HPDE6-E6E7 (cell line): ENCODE data around the gene CORO1C.

ENCODE experiments used
- DNase-seq: peaks from one replicate; pipeline ENCODE4 v3.0.0; 2011; ENCODE audit warnings: missing footprints; ENCODE audit errors: extremely low spot score

Gene CORO1C

DNA sequence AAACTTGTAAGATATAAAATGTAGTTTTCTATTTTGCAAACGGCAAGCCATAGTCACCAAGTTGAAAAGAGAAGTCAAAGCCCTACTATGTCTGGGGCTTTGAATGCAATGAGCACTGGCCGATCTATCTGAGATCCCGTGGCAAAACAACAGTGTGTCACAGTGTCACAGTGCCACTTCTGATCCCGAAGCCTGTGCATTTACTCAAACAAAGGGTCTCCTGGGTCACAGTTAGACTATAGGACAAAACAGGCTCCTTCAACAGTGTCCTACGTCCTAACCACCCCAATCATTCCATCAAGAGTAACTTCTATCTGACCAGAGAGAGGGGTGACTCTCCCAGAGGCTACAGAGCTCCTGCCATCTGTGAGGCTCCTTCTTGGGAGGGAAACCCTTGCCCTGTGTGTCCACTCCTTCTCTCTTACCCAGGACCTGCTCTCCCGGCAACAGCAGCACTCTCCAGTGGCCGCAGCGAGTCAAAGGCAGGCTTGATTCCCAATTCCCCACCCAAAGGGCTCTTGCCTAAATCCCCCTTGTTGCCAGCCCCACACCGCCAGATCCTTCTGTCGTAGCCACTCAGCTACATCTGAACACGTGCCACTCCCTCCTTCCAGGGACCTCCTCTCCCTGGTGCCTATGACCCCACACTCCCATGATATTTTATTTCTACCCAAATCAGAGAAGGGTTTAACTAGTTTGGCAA lies 83.6 kb downstream of the CORO1C start:
- no peak for DNase-seq

DNA sequence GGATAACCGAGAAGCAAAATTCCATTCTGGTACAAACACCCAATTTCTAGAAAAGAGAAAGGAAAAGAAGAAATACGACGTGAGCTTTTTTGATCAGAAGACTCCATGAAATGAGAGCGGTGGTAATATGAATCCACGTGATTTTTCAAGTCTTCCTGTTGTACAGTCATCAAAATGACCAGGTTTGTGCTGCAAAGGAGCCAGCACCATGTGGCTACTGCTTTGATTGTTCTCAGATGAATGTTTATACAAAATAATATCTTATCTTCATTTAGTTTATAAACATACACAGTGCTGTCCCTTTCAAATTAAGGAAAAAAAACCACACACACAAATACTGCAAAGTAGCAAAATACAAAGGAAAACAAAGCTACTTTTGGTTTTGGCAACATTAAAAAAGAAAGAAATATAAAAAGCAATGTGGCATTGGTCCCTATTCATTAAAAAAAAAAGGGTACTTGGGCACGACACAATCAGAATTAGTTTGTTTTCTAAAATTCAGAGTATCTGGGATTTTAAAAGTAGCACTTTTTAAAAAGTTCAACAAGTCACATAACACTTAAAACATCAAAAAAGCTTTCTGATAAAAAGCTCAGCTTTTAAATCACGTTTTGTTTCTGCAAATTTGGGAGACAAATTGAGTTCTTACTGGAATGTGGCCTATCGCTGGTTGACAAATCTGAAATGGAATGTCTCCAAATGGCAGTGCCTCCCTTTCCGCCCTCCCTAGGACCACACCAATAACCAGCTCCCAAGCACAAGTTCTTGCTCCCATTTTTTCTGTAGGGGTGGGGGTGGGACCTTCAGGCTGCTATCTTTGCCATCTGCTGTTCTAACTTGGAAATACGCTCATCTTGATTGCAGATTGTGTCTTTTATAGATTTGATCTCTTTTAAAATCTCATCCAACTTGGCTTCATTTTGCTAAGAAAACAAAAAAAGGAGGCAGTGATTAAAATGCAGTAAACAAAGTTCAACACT lies 84.4 kb downstream of the CORO1C start:
- DNase-seq: no peak

DNA sequence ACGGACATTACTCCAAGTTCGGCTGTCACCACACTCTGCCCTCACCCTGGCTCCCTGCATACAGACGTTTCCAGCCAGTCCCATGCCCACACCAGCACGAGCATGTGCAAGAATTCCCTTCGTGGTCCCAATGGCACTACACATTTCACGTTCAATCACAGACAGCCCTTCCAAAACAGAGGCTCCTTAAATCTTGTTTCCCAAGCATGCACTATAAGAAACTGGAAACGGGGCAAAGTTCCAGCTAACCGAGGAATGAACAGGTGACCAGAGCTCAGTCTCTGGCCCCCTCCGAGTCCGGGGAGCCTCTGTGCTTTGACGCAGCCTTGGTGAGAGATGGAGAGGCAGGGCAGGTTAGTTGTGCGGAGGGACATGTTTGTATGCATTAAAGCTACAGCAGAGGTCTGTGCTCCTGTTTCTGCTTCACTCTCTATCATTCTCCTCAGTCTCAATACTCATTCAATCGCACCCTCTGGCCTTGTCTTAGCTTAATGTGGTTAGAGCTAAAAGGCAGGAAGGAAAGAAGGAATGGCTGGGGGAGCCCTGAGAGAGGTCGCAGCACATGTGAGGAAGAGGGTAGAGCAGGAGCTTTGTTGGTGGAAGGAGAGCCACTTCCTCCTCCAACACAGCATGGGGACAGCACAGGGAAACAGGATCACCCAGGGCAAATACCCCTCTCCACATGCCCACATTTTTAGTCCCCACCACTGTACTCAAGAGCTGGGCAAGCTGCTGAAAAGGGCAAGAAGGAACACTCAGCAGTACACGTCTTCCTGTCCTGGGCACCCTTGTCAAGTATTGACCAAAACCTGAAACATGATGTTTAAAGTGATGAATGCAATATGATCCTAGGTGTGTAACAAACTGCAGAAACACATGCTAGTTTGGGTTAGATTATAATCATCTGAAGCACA lies 85.4 kb downstream of the CORO1C start:
- no peak for DNase-seq

DNA sequence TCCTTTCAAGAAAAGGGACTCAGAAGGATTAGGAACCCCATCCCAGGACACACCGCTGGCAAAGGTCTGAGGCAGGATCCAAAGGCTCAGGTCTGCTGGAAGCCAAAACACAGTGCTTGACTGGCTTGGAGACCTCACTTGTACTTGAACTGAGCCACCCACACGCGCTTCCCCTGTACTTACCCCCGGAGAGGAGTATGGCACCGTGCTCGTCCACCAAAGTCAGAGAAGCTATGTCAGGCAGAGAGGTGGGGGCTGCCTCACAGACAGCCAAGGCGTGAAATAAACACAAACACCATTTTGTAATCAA lies 86.6 kb downstream of the CORO1C start:
- no peak for DNase-seq

DNA sequence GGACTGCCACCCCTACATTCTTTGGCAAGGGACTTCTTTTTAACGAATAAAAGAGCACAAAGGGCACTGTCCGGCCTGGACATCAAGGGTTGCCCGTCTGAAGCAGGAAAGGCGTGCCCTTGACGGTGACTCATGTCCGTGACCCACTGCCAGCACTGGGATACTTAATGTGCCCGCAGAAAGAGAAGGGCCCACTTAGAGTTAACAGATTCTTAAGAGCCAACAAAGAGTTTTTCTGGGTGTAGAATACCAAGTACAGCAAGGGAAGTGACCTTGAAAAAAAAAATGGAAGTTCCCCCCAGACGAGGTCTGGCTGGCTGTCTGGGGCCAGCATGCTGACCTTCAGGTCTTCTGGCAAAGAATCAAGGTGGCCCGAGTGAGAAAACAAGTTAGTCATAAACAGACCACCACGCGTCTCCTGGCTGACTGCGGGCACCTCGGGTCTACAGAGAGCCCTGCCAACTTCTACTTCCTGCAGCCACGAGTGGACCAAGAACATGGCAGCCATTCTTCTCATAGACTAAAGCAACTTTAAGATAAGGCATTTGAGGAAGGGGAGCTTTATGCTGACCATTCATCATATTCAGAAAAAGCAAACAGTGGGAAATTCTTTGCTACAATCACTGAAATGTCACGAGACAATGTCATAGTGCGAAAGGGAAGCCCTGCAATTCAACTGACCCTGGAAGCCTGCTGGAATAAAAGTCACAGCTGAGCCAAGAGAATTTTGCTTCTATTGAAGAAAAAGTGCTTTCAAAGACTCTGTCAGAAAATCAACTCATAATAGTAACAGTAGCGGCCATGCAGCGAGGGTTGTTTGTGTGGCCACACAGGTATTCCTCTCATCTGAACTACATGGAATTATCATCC lies 87.1 kb downstream of the CORO1C start:
- DNase-seq: no peak

DNA sequence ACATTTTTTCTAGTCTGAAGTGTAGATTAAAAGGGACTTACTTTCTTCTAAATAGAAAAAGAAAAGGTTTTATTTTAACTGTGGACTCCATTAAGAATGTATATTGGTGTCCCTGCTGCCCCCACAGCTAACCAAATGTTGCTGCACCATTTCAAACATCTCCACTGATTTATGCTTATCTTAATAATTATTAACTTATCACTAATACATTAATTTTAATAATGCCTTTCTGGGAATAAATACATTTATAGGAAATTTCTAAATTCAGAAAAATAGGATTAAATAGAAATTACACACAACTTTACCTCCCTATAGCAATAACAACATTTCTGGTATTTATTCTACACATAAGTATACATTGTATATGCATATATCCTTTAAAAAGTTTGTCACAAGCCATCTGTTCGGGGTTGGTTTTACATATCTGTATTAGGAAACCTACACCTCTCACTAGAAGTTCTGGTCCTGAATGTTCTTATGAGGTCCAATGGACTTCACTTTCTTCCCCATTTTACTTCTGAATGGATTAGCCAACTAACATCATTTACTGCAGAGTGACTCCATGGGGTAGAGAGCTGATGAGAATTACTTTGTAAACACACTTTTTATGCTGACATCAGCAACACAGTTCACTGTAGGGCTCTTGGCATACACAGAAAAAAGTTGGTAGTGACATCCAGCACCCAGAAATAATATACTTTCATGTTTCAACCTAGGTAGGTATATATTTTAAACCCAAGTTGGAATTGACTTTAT lies 88.2 kb downstream of the CORO1C start:
- no peak for DNase-seq

DNA sequence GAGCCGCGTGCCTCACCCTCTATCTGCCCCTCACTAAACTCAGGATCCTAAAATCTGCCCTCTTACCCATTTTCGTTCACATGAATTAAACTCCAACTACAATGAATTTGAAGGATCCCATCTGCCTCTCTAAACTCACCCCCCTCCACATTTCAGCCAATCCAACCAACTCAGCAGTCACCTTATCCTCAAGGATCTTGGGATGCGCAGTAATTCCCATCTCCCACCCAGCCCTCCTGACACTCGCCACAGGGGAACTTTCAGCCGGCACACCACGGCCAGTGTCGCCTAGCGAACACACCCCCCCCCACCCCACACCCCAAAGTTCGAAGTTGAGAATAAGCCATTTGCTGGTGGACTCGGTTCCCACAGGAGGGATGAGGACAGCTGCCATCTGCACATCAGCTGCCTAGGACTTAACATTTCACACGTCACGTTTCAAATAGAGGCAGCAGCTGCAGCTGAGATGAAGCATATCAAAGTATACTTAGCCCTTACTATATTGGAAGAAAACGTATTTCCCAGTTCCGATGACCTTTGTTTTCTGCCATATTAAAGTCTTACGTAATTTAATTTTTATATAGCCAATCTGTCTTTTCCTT lies 88.9 kb downstream of the CORO1C start:
- no peak for DNase-seq

DNA sequence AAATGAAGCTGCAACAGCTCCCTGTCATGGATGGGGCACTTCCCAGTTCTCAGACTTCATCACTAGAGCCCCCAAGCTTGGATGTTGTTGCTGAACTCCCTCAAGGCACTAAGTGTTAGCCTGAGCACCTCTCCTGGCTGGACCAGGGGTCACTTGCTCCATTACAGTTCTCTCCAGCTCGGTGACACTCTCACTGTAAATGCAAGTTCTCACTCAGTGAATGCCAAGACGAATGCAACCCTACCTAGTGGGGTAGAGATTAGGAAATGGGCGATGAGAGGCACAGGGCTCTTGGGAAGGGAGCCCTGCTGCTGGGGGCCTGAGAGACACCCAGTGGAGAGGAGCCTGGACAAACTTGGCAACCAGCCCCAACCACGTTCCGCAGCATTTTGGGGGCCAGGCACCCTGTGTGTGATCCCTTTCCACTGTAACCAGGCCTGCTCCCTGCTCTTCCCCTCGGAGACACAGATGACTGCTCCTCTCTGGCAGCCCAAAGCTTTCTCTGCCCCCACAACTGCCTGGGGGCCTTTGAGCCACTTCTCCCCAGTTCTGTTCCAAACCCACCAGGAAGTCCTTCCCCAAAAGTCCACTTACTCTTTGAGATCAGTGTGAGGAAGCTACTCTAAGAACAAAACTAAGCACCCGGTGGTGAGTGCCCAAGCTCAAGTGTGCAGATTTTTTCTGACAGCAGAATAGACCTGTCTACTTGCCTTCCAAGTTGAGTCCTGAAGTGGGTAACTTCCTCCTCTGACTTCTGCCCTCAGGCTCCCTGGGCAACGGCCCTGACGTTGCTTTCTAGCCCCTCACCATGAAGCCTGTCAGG lies 89.7 kb downstream of the CORO1C start:
- DNase-seq: no peak

DNA sequence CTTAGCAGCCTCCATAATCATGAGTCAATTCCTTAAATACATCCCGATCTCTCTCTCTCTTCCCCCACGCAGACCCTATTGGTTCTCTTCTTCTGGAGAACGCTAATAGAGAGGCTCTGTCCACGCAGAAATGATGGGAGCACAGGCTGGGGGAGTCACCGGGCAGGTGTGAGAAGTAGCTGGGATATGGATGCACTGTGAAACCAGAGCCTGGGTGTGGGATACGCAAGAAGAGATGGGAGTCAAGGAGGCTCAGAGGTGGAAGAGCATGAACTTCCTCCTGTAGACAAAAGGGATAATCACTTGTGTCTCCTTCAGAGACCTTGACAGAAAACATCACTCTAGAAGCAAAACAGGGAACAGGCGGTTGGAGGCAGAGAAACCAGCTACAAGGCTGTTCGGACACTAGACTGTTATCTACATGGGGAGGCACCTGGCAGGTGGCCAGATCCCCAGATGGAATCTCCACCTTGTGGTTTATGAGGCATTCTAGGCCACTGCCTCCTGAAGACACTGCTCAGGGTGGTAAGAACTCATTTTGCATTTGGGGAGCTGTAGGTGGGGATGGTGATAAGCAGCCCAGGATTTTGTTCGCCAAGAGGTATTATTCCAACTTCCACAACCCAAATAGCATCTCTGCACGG lies 90.4 kb downstream of the CORO1C start:
- no peak for DNase-seq

DNA sequence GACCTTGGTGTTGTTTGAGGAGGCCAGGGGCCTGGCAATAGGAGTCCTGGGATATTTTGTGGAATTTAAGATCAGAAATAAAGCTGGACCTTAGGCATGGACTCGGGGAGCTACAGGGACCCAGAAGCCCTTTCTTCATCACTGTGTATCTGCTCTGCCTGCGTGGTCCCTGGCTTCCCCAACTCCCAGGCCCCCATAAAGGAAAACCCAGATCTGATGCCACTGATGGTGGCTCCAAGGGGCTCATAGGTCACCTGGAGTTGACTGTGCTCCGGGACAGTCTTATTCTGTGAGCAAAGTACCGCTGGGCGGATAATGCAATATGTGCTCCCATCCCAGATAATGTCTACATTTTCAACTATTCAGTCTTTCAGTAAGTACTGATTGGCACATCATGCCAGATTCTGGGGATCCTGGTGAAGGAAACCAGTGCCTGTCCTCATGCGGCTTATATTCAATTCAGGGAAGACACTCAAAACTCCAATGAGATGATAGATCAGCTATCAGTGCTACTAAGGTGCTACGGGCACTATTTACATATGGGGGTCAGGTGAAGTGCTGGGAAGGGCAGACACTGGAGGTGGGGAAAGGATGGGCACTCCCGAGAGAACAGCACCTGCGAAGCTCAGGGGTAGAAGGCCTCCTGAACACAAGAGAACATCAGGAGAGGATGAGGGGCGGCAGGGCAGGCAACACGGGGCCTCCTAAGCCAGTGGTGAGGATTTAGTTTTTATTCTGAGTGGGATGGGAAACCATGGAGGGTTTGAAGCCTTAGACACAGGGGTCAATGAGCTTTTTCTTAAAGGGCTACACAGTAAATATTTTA lies 92.1 kb downstream of the CORO1C start:
- no peak for DNase-seq

DNA sequence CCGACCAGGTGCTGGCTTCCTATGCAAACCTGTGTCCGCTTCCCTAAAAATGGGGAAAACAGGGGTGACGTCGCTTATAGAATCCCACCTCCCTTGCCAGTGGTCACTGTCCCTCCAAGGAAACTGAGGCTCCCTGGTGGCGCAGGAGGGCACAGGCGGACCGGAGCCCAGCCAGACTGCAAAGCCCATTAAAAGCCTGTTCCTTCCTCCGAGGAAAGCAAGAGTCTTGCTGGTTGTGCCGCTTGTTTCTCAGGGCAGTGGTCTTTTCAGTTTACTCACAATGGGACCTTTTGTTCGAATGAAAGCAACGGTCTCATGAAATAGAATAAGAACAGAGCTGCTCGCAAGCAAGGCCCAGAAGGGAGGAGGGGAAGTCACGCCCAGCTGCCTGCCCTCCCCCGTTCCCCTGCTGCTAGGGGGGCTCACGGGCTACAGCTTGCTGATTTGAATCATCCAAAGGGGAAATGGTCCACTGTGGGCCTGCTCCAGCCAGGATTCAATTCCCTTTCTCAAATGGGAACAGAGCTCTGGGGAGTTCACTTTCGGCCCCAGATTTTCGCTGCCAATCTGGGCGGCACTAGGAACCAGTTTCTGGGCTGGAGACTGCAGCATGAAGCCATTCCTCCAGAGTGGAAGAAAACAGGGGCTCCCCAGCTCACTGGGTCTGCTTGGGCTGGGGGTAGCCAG lies 93.0 kb downstream of the CORO1C start:
- DNase-seq: no peak

DNA sequence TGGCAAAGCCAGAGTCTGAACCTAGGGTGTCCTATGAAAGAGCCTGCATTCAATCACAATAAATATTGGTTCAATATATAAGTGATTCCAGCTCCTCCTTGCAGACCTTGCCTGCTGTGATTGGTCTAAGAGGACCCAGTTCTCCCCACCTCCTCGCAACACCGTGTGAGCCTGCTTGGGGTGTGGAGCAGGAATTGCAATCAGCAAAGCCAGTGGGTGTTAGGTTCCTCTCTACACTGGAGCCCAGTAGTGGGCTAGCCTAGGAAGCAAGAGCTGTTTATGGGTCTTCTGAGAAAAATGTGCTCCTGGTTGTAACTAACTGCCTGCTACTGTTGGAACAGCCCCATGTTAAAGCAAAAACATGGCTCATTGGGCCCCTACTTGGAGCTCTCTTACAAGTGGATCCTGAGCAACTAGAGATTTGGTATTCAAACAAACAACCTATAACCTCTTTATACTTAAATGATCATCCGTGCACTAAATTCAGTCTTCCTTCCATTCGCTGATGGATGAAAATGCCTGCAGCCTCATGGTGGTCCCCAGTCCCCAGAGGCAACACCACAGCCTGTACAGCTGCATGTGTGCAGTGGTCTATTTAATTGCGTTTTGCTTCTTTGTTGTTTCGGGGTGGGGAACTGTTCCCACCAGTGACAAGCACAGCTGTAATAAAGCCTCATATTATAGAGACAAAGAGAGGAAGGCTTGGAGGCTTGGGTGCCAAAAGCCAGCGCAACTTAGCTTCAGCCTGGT lies 93.9 kb downstream of the CORO1C start:
- DNase-seq: no peak

DNA sequence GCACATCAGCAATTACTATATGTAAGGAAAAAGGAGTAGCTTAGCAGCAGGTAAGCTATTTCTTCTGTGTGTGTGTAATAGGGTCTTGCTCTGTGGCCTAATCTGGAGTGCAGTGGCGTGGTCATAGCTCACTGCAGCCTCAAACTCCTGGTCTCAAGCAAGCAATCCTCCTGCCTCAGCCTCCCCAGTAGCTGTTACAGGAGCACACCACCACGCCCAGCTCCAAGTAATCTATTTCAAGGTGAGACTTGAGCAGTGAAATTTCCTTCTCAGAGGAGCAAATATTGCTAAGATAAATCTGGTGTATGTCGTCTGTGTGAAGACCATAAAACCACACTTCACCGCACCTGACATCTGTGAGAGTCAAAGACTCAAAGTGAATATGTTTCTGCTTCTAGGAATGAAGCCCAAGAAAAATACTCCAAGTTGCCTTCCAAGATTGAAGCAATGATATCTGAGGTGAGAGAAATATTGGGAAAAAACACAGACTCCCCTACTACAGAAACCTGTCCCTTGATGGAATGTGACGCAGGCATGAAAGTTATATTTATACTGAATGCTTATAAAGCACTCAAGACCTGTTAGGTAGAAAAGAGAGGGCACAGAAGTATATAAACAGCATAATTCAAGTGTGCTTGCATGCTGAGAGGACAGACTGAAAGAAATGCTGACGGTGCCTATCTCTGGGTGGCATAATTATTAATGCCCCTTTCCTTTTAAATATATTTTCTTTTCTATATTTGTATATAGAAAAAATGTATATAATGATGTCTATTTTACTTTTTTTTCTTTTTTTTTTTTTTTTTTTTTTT lies 95.1 kb downstream of the CORO1C start:
- no peak for DNase-seq

DNA sequence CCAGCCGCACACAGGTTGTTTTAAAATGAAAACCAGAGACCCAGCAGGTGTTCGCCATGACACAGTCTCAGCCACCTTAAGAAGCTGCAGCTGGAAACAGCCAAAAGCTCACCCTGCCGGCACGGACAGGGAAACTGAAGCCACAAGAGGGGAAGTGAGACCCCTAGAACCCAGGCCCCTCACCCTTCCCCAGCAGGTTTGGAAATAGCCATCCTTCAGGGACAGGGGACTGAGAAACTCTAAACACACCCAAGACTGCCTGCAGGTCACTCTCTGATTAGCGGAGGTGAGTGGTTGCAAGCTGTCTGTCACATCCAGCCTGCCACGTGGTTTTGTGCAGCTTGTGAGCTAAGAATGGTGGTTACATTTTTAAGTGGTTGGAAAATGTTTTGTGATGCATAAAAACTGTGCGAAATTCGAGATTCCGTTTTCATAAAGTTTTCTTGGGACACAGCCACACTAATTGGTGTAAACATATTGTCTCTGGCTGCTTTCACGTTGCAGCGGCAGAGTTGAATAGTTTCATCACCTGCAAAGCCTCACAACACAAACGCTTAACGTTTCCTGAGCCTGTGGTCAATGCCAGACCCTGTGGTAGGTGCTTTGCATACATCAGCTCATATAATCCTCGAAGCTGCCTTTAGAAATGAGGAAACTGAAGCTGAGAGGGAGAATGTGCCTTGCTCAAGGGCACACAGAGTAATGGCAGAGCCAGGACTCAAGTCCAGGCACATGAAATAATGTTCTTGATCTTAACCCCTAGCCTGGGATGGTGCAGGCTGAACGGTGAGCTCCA lies 95.9 kb downstream of the CORO1C start:
- DNase-seq: no peak

DNA sequence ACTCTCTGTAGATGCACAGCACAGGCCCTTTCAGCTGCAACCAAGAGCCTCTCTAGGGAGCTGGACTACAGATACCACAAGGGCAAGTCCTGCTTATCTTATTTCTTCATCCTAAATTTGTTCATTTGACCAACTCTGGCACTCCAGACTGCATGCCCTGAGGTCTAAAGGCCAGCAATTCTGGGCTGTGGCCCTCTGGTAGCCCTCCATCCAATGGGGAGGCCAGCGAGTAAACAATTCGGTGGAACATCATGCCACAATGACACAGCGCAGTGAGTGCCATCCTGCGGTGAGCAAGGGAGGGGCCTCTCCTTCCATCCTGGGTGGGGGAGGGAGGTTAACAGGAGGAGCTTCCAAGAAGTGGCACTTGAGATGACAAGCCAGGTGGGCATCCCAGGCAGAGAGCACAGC lies 97.0 kb downstream of the CORO1C start:
- DNase-seq: no peak
